COR-L47 (cell line): Measurements from ENCODE around the gene CHD2.

Source experiments
- DNase-seq: peaks from one replicate; lab custom pipeline; 2025; lab: John Stamatoyannopoulos, UW

The CHD2 gene

DNA sequence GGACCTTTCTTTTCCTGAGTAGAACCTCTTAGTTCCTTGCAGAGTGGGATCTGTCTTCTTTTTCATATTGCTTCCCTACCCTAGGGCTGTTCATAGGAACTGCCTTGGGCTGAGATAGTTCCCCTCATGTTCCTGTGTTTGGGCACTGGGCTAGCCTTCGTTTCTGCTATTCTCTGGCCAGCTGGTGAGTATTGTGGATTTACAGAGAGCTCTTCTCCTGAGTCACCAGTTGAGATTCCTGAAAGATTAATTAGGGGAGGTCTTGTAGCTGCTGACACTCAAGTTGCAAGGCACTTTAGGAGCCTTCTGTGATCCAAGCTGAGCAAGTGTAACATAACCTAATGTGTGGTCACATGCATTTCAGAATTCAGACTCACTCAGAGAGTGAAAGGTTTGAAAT is 30.7 kb downstream of the CHD2 start:
- DNase-seq, result no peak

- DNase-seq, result no peak
Measured at GRCh38 chr15:92932946-92933649, 33.0 kb downstream of the CHD2 start.

DNA sequence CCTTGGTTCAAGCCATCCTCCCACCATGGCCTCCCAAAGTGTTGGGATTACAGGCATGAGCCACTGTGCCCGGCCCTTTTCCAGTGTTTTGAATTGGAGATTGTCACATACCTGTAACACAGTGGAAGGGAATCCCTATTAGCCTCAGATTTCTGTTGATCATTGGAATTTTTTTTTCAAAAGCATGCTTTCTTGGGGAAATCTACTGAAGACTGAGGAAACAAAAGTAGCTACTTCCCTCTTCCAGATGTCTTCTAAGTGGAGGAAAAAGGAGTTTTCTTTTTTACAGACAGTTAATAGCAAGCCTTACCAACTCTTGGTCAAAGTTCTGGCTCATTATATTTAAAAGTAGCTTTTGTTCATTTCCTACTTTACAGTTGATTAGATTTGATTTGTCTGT is 33.7 kb downstream of the CHD2 start:
- DNase-seq, result no peak

GRCh38 chr15:92934716-92935115 is 34.6 kb downstream of the CHD2 start:
- DNase-seq, result no peak

DNA sequence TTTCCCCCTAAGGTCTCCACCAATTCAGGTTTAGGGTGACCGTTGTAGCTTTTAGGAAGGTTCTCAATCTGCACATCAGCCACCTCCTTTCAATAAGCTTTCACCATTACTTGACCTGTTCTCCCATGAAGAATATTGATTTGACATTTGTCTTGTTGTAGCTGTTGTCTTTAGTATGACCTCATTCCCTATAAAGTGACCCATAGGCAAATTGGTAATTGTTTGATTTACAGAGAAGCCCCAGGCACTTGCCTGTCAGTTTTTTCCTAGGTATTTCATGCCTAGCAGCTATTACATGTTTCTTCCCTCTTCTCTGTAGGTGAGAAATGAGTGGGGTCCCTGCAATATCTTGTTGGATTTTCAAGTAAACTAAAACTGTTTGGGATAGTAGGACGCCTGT is 36.0 kb downstream of the CHD2 start:
- DNase-seq, result no peak

DNA sequence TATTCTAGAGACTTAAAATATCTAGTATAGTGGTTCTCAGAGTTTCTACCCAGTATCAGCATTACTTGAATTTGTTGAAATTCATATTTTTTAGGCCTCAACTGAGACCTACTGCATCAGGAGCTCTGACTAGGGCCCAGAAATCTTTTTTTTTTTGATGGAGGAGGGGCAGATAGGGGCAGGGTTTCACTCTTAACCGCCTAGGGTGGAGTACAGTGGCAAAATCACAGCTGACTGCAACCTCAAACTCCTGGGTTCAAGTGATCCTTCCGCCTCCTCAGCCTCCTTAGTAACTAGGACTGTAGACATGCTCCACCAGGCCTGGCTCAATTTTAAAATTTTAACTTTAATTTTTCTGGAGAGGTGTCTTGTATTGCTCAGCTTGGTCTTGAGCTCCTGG is 36.6 kb downstream of the CHD2 start:
- no peak for DNase-seq

DNA sequence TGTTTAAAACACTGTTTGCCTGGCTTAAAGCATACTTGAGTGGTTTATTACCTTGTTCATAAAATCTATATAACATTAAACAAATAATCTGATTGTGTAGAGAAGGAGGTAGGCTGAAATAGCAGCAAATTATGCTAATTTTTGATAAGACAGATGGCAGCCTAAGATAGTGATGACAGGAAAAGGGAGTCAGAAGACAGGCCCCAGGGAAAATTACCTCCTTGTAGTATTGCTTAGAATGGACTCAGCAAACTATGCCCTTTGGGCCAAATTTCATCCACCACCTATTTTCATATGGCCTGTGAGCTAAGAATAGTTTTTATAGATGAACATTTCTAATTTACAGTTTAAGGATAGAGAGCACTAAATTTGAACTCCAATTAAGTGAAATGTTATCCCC is 37.8 kb downstream of the CHD2 start:
- no peak for DNase-seq

- DNase-seq, result no peak
Measured at GRCh38 chr15:92938387-92938786, 38.3 kb downstream of the CHD2 start.

DNA sequence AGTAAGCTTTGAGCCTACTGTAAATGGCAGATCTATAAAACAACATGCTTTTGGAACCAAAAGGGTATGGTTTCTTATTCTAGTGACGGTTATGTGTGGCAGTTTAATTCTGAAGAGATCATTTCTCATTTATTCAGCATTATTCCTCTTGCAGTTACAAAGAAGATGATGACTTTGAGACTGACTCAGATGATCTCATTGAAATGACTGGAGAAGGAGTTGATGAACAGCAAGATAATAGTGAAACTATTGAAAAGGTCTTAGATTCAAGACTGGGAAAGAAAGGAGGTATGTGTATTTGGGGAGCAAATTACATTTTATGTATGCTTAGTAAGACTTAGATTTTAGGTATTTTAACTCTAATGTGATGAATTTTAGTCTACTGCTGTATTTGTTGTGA is 41.5 kb downstream of the CHD2 start:
- DNase-seq, result no peak

- no peak for DNase-seq
Measured at GRCh38 chr15:92942706-92943105, 42.6 kb downstream of the CHD2 start.

DNA sequence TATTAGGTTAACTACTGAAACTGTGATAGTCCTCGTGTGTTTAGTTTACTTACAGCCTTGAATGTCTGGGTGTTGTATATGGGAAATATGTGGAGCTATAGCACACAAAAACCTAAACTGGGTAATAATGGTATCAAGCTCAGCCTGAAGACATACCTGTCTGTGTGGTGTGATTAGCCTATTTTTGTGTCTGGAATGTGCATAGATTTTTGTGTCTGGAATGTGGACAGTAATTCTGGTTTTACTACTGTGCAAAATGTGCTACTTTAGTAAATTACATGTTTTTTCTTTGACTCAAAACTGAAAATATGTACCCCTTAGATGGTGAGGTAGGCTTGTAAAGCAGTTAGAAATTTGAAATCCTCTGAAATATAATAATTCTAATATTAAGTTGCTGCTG is 43.5 kb downstream of the CHD2 start:
- no peak for DNase-seq

DNA sequence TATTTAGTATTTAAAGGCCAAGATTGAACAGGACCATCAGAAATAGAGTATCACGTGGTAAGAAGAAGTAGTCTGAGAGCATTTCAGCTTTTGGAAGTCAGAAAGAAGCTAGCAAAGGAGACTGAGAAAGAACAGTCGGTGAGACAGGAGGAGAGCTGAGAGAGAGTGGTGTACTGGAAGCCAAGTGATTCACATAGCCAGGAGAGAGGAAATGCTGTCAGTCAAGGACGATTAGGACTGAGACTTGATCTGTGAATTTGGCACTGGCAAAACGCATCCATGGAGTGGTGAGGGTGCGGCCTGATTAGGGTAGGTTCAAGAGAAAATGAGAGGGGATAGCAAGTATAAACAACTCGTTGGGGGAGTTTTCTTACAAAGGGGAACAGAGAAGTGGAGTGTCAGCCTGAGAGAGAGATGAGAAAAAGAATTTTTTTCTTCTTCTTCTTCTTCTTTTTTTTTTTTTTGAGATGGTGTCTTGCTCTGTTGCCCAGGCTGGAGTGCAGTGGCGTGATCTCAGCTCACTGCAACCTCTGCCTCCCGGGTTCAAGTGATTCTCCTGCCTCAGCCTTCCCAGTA is 44.9 kb downstream of the CHD2 start:
- no peak for DNase-seq

DNA sequence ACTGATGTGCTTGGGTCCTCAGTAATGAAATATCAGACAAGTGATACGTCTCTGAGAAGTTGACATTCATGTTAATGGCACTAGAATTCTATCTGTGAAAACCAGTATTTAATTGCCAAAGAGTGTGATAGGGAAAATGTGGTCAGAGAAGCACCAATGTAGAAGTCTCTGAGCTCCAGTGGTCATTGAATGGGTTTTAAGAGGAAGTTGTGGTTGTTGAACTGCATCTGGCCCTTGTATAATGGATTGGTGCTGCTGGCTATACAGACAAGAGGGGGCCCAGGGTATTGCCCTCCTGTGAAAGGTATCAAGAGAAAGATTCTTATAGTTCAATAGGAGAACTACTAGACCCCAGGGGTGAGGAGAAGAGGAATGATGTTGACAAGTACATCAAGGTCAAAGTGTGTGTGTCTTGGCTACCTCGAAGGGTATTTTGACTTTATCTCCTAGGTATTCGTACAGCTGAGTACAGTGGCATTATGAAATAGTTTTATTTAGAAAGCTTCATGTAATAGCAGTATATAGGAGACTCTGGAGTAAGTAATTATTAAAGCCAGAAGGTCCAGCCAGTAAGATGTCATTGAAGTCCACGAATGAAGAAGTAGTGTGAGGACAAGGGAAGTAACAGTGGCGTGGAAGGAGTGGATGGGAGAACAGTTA is 47.1 kb downstream of the CHD2 start:
- DNase-seq, result no peak

DNA sequence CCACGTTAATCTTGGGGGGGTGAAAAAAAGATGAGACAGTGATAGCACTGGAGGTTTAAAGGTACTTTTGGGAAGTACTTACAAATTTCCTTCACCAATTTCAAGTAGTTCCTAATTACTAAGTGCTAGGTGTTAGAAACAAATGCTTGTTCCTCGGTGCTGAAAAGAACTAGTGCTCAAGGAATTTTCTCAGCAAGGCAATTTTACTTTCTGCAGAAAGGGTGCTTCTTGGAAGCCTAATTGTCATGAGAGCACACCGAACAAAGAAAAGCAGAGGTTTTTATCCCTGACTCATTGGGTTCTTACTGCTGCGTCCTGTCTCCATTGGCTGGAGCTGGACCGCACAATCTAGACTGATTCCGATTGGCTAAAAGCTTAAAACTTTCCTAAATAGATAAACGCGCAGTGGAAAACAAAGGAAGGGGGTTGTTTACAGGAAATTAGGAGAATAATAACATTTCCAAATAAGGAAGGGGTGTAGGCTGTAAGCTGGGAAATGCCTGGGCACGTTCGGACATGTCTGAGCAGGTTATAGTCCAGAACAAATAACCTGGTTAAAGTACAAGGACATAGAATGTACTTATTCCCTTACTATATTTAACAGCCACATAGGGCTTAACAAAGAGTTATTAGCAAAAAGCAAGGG is 49.6 kb downstream of the CHD2 start:
- no peak for DNase-seq

GRCh38 chr15:92951800-92952457 is 51.8 kb downstream of the CHD2 start:
- no peak for DNase-seq

DNA sequence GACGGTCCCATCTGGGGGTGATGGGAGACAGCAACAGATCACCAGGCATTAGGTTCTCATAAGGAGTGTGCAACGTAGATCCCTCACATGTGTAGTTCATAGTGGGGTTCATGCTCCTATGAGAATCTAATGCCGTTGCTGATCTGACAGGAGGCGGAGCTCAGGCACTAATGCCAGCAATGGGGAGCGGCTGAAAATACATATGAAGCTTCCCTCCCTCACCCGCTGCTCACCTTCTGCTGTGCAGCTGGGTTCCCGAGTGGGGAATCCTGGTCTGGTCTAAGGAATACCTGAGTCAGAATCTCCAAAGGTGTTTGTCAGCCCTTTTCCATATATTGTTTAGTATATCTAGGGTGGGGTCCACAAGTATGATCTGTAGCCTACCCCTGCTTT is 52.3 kb downstream of the CHD2 start:
- DNase-seq, result no peak

DNA sequence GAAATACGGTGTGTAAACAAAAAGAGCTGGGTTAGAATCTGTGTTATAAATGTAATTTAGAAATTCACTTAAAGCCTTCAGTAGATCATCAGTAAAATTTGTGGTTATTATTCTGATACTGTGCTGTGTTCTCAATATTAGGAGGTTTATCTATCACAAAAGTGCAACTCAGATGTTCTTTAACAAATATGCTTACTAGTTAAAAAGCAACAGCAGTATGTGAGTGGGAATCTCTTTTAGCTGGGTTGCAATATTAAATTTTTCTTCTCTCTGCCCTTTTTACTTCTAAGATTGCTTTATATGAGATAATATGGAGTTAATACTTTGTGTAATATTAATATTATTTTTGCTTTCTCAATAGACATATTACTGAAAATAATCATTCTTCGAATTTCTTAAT is 53.4 kb downstream of the CHD2 start:
- DNase-seq, result no peak

- DNase-seq, result no peak
Measured at GRCh38 chr15:92954002-92954401, 53.9 kb downstream of the CHD2 start.

GRCh38 chr15:92954578-92954977 is 54.5 kb downstream of the CHD2 start:
- no peak for DNase-seq

- no peak for DNase-seq
Measured at GRCh38 chr15:92955706-92956105, 55.6 kb downstream of the CHD2 start.

GRCh38 chr15:92958105-92958504 is 58.0 kb downstream of the CHD2 start:
- DNase-seq, result no peak

- no peak for DNase-seq
Measured at GRCh38 chr15:92959219-92959618, 59.1 kb downstream of the CHD2 start.
